CD14-positive monocyte (primary cell): Measurements from ENCODE around the gene KANSL3. TPM values are rescaled to one million over a fixed set of nuclear protein-coding genes. Genes with fewer than 3 reads are reported as not detected.

Source experiments
- DNase-seq, 3 donors: peaks; one replicate each; pipeline ENCODE4 v3.0.0-alpha.2; 2011 to 2022
- H2AFZ ChIP-seq: 2 replicates; pipeline ENCODE4 v1.6.0; 2012; ENCODE audit warnings: mild to moderate bottlenecking, low read depth, low read length, inconsistent platforms; ENCODE audit not compliant: insufficient read depth, poor library complexity, severe bottlenecking
- H3K27ac ChIP-seq, 2 donors: 1 replicate in 1 of 2; 2 replicates in 1 of 2; pipeline ENCODE4 v1.5.1; 2012 to 2013; ENCODE audit warnings: low read length in 2 of 2, control low read depth in 1 of 2, inconsistent platforms in 1 of 2, low read depth in 1 of 2, mild to moderate bottlenecking in 1 of 2
- H3K27me3 ChIP-seq, 2 donors: one replicate each; pipeline versions ENCODE4 v1.6.0 to v1.6.1; 2011 to 2013; ENCODE audit warnings: low read length in 2 of 2; ENCODE audit not compliant: control insufficient read depth in 2 of 2, insufficient read depth in 2 of 2
- H3K36me3 ChIP-seq, 2 donors: replicated peaks in 1 of 2; 1 replicate in 1 of 2; 2 replicates in 1 of 2; pipeline versions ENCODE4 v1.5.1 to v1.6.1; 2012 to 2013; ENCODE audit warnings: low read length in 2 of 2, control low read depth in 1 of 2, inconsistent platforms in 1 of 2, mild to moderate bottlenecking in 1 of 2; ENCODE audit not compliant: insufficient read depth in 2 of 2, control insufficient read depth in 1 of 2
- H3K4me1 ChIP-seq, 2 donors: 1 replicate in 1 of 2; 2 replicates in 1 of 2; pipeline versions ENCODE4 v1.5.1 to v1.6.1; 2012 to 2013; ENCODE audit warnings: low read length in 2 of 2, control low read depth in 1 of 2, inconsistent platforms in 1 of 2, mild to moderate bottlenecking in 1 of 2, moderate library complexity in 1 of 2; ENCODE audit not compliant: insufficient read depth in 2 of 2, control insufficient read depth in 1 of 2
- H3K4me2 ChIP-seq: replicated peaks from 2 replicates; pipeline ENCODE3; 2012; ENCODE audit warnings: low read length, moderate library complexity, mild to moderate bottlenecking; ENCODE audit not compliant: poor library complexity, severe bottlenecking; ENCODE audit errors: extremely low read depth
- H3K4me3 ChIP-seq, 3 experiments: fragments of 200-600 bp in 1 of 3; sonication (generic) in 1 of 3; replicated peaks in 1 of 3; 1 replicate in 2 of 3; 2 replicates in 1 of 3; pipeline ENCODE4 v1.5.1; 2011 to 2013; ENCODE audit warnings: low read length in 3 of 3, mild to moderate bottlenecking in 3 of 3, control low read depth in 2 of 3, low read depth in 2 of 3, inconsistent platforms in 1 of 3, moderate library complexity in 1 of 3
- H3K79me2 ChIP-seq: 2 replicates; pipeline ENCODE4 v1.6.0; 2012; ENCODE audit warnings: mild to moderate bottlenecking, control low read depth, inconsistent platforms, low read length, moderate library complexity; ENCODE audit not compliant: insufficient read depth
- H3K9ac ChIP-seq: 2 replicates; pipeline ENCODE4 v1.6.0; 2017; ENCODE audit warnings: low read length, mild to moderate bottlenecking; ENCODE audit not compliant: insufficient read depth, poor library complexity, severe bottlenecking
- H3K9me3 ChIP-seq, 2 donors: replicated peaks in 1 of 2; 1 replicate in 1 of 2; 2 replicates in 1 of 2; pipeline versions ENCODE4 v1.5.1 to v1.6.1; 2012 to 2013; ENCODE audit warnings: low read length in 2 of 2, control low read depth in 1 of 2; ENCODE audit not compliant: control insufficient read depth in 1 of 2, insufficient read depth in 1 of 2
- H4K20me1 ChIP-seq: 2 replicates; pipeline ENCODE4 v1.6.0; 2012; ENCODE audit warnings: mild to moderate bottlenecking, low read length, control low read depth, moderate library complexity; ENCODE audit not compliant: insufficient read depth
- H3K27ac Mint-ChIP-seq, 7 donors: one replicate each; pipeline ENCODE4 v1.8.0; 2020; ENCODE audit warnings: mild to moderate bottlenecking in 7 of 7, mixed read lengths in 7 of 7, moderate library complexity in 6 of 7, inconsistent platforms in 2 of 7
- H3K27me3 Mint-ChIP-seq, 3 donors: one replicate each; pipeline ENCODE4 v1.8.0; 2021 to 2022; ENCODE audit warnings: low read depth in 3 of 3, mild to moderate bottlenecking in 3 of 3, mixed read lengths in 3 of 3, moderate library complexity in 3 of 3, inconsistent platforms in 1 of 3
- H3K36me3 Mint-ChIP-seq, 2 donors: one replicate each; pipeline ENCODE4 v1.8.0; 2020; ENCODE audit warnings: mixed read lengths in 2 of 2, inconsistent platforms in 1 of 2, mild to moderate bottlenecking in 1 of 2
- H3K4me1 Mint-ChIP-seq: one replicate; pipeline ENCODE4 v1.8.0; 2020; ENCODE audit warnings: mild to moderate bottlenecking, mixed read lengths
- H3K4me3 Mint-ChIP-seq, 2 donors: one replicate each; pipeline ENCODE4 v1.8.0; 2020; ENCODE audit warnings: mild to moderate bottlenecking in 2 of 2, mixed read lengths in 2 of 2, moderate library complexity in 1 of 2
- H3K9me3 Mint-ChIP-seq, 7 donors: one replicate each; pipeline ENCODE4 v1.8.0; 2020 to 2022; ENCODE audit warnings: mixed read lengths in 7 of 7, mild to moderate bottlenecking in 6 of 7, moderate library complexity in 6 of 7, inconsistent platforms in 2 of 7
- CTCF ChIP-seq: fragments of 200-600 bp; IDR thresholded peaks from one replicate; pipeline ENCODE4 v1.8.0; 2022; ENCODE audit warnings: antibody characterized with exemption, mild to moderate bottlenecking
- WGBS: methylation state at CpG from one replicate; pipeline ENCODE4 v1.1.5; 2013; ENCODE audit warnings: missing lambda C conversion rate; ENCODE audit not compliant: insufficient coverage; 5-methylcytosine and 5-hydroxymethylcytosine counted together
- intact Hi-C, 2 donors: fragments of 100-400 bp; cut with micrococcal nuclease; formaldehyde crosslinking; loops; one replicate each; pipeline versions ENCODE4 v1.15.0 to v1.15.1; 2023
- polyA plus RNA-seq, 3 donors: library from polyadenylated mRNA; depleted of rRNA in 1 of 3; unstranded in 2 of 3; stranded (reverse) in 1 of 3; fragments of 300-500 nt in 2 of 3; fragments of >200 nt in 1 of 3; fragmentation: Illumina TruSeq in 2 of 3; gene quantifications; 1 replicate in 2 of 3; 2 replicates in 1 of 3; pipeline ENCODE4 v1.2.3, GENCODE V29; 2012 to 2021

The KANSL3 gene
- polyA plus RNA-seq, 3 donors = 2.5 to 25.3 (median 7.2) TPM

- H3K36me3 ChIP-seq = peaks cover 89 to 98% of the 10 kb centered on the region in 2 donors
- Mint-ChIP-seq H3K4me3 (no peak overlapping the region), H3K27ac (peak overlapping the region in 2 of 7 donors; percentile 18 to 19), H3K27me3 (no peaks in the 10 kb centered on the region), H3K9me3 (no peaks in the 10 kb centered on the region), H3K4me1 (no peaks in the 10 kb centered on the region), H3K36me3 (peaks cover 85 to 96% of the 10 kb centered on the region in 2 donors)
- no peak overlapping the region for H3K27ac ChIP-seq
- H3K4me3 ChIP-seq = no peak overlapping the region
- TF ChIP-seq CTCF = no peak
- intact Hi-C loops = no loop called here
- no peak for DNase-seq
- H3K9me3 ChIP-seq = no peaks in the 10 kb centered on the region
- no peak overlapping the region for H3K4me2 ChIP-seq
- H3K9ac ChIP-seq = no peak overlapping the region
- H3K4me1 ChIP-seq = no peaks in the 10 kb centered on the region
- no peaks in the 10 kb centered on the region for H4K20me1 ChIP-seq
- H3K79me2 ChIP-seq = no peaks in the 10 kb centered on the region
- no peaks in the 10 kb centered on the region for H3K27me3 ChIP-seq
- H2AFZ ChIP-seq = no peak overlapping the region
Measured at GRCh38 chr2:96596596-96596995, 41.5 kb downstream of the KANSL3 start.

- H3K79me2 ChIP-seq = no peaks in the 10 kb centered on the region
- H3K9ac ChIP-seq = no peak overlapping the region
- intact Hi-C loops = no loop called here
- no peaks in the 10 kb centered on the region for H3K4me1 Mint-ChIP-seq
- no peak for TF ChIP-seq CTCF
- H3K27ac Mint-ChIP-seq = peak overlapping the region in 1 of 7 donors; percentile 58
- H3K4me3 Mint-ChIP-seq = no peak overlapping the region
- H3K36me3 ChIP-seq = peaks cover 72 to 88% of the 10 kb centered on the region in 2 donors
- H3K36me3 Mint-ChIP-seq = peaks cover 71 to 80% of the 10 kb centered on the region in 2 donors
- no peak overlapping the region for H3K27ac ChIP-seq
- H3K9me3 Mint-ChIP-seq = no peaks in the 10 kb centered on the region
- H3K9me3 ChIP-seq = no peaks in the 10 kb centered on the region
- H3K27me3 ChIP-seq = no peaks in the 10 kb centered on the region
- 64% methylated on average over 5 of the region's 5 CpGs for WGBS
- H3K4me1 ChIP-seq = no peaks in the 10 kb centered on the region
- H3K4me2 ChIP-seq = no peak overlapping the region
- H4K20me1 ChIP-seq = no peaks in the 10 kb centered on the region
- no peak overlapping the region for H3K4me3 ChIP-seq
- H2AFZ ChIP-seq = no peak overlapping the region
- H3K27me3 Mint-ChIP-seq = no peaks in the 10 kb centered on the region
- no peak for DNase-seq
Measured at GRCh38 chr2:96594691-96595152, 43.4 kb downstream of the KANSL3 start.
